ENCODE data around the gene PM20D1.
"Not testable (repeated sequence)": the region's sequence is repeated elsewhere in the genome, so short reads cannot be mapped to it uniquely, and the experiment has no call there.

Gene PM20D1

GRCh38 chr1:205849619-205850355, at the start of gene PM20D1:
TSS of gene PM20D1 (minus strand) at chr1:205850132. CDS start at chr1:205850072, 60 bp downstream.
- DNase-seq, result peak; percentile 85

GRCh38 chr1:205896351-205896750, 46.4 kb upstream of the PM20D1 start:
- DNase-seq, result no peak

- DNase-seq, result not testable (repeated sequence)
These were observed 44.2 kb upstream of the PM20D1 start for GRCh38 chr1:205894119-205894518.

- not testable (repeated sequence) for DNase-seq
These were observed 42.2 kb upstream of the PM20D1 start for GRCh38 chr1:205892175-205892574.

GRCh38 chr1:205891481-205891880, 41.5 kb upstream of the PM20D1 start:
- DNase-seq, result not testable (repeated sequence)

GRCh38 chr1:205890631-205891030, 40.7 kb upstream of the PM20D1 start:
- not testable (repeated sequence) for DNase-seq

- DNase-seq, result not testable (repeated sequence)
These were observed 39.8 kb upstream of the PM20D1 start for GRCh38 chr1:205889706-205890105.

GRCh38 chr1:205889006-205889405, 39.1 kb upstream of the PM20D1 start:
- DNase-seq, result not testable (repeated sequence)

- no peak for DNase-seq
These were observed 33.9 kb upstream of the PM20D1 start for GRCh38 chr1:205883792-205884191.

GRCh38 chr1:205880923-205881322, 31.0 kb upstream of the PM20D1 start:
- DNase-seq, result no peak

GRCh38 chr1:205879974-205880373, 30.0 kb upstream of the PM20D1 start:
- no peak for DNase-seq

- DNase-seq, result no peak
These were observed 28.1 kb upstream of the PM20D1 start for GRCh38 chr1:205878026-205878425.

- DNase-seq, result not testable (repeated sequence)
These were observed 23.2 kb upstream of the PM20D1 start for GRCh38 chr1:205873148-205873547.

- no peak for DNase-seq
These were observed 20.3 kb upstream of the PM20D1 start for GRCh38 chr1:205870236-205870635.

GRCh38 chr1:205861540-205861939, 11.6 kb upstream of the PM20D1 start:
- no peak for DNase-seq

GRCh38 chr1:205858141-205858961, 8.4 kb upstream of the PM20D1 start:
- DNase-seq, result no peak

- not testable (repeated sequence) for DNase-seq
These were observed 7.6 kb upstream of the PM20D1 start for GRCh38 chr1:205857501-205857900.

- no peak for DNase-seq
These were observed 6.5 kb upstream of the PM20D1 start for GRCh38 chr1:205856433-205856832.

- no peak for DNase-seq
These were observed 3.0 kb upstream of the PM20D1 start for GRCh38 chr1:205852969-205853368.

- no peak for DNase-seq
These were observed 2.1 kb upstream of the PM20D1 start for GRCh38 chr1:205851993-205852392.

GRCh38 chr1:205843036-205843859, 6.7 kb downstream of the PM20D1 start:
- no peak for DNase-seq

GRCh38 chr1:205842229-205842628, 7.7 kb downstream of the PM20D1 start:
- no peak for DNase-seq

All from CD4-positive, alpha-beta T cell treated with Interleukin-17A for 4 hours (primary cell).